ENCODE data around the gene IPO13.
A peak's percentile ranks its signal among the peaks of the same experiment; 100 is the strongest.

- TF ChIP-seq CTCF (IDR thresholded peaks at IDR 0.05) (peak in 1 of 6 experiments; percentile 1), POLR2A (IDR thresholded peaks at IDR 0.05) (no peak)
Observed at GRCh38 chr1:43933386-43934100, 13.2 kb upstream of the IPO13 start, which contains the start of gene ARTN.
